Activated CD8-positive, alpha-beta memory T cell treated with anti-CD3 and anti-CD28 coated beads, Interleukin-2, amount 50 U/mL, for 1 hour (primary cell): ENCODE data around the gene HNRNPA3.
"Not testable (repeated sequence)": the region's sequence is repeated elsewhere in the genome, so short reads cannot be mapped to it uniquely, and the experiment has no call there.

Source experiments
- DNase-seq: peaks from one replicate; pipeline ENCODE4 v3.0.0-alpha.2; 2020; ENCODE audit errors: extremely low read depth

The HNRNPA3 gene

DNA sequence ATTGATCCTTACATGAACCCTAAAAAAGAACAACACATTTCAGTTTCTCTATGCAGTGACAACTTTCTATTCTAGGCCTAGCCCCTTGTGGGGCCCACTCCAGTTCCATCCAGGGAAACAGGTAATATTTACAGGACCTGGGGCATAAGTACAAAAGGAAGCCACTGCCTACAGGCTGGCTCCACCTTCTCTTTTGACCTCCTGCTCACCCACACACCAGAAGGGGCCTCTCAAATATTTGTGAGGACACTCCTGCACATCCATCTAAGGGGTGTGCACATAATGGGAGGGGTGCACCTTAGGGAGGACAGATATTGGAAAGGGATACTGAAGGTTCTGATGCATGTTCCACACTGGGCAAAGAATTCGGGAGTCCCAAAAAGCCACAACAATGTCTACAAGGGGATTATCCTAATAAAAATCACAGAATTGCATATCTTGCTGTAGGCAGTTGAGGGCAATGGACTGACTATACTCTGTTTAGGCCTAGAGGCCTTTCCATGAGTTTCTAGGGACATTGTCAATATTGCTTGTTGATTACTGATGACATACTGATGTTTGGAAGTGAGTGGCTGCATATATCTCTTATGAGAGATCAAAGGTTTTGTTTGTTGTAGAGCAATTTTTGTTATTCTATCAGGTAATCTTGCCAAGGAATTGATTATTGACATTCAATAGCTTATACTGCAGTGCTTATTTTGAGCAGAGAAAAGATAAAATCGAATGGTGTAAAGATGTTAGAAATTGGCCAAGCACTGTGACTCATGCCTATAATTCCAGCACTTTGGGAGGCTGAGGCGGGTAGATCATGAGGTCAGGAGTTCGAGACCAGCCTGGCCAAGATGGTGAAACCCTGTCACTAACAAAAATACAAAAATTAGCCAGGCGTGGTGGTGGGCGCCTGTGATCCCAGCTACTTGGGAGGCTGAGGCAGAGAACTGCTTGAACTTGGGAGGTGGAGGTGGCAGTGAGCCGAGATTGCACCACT, 23.8 kb upstream of the HNRNPA3 start:
- DNase-seq: no peak

DNA sequence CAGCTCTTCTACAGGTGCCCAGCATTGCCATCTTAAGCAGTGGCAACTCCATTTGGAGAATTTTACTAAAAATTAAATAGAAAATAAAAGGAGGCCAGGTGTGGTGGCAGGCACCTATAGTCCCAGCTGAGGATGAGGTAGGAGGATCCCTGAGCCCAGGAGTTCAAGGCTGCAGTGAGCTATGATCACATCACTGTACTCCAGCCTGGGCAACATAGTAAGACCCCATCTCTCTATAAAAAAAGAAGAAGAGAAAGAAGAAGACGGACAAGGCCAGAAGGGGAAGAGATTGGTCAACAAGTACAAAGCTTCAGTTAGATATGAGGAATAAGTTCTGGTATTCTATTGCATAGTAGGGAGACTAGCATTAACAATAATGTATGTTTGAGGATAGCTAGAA, 21.7 kb upstream of the HNRNPA3 start:
- no peak for DNase-seq

DNA sequence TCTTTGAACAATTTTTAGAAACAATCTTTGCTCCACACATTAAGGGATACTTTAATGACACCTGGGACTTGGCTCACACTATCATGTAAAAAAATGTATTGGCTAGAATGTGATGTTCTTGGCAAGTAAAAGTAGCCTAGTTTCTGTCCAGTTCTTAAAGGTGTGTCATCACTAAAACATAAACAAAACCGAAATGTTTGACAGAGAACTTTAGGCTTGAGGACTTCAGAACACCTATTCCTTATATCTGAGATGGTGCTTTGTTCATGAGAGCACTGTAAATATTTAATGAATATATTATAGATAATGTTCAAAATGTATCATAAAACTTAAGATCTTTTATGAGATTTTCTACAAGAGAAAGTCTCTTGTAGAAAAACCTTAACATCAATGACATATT, 19.8 kb upstream of the HNRNPA3 start:
- DNase-seq: no peak

DNA sequence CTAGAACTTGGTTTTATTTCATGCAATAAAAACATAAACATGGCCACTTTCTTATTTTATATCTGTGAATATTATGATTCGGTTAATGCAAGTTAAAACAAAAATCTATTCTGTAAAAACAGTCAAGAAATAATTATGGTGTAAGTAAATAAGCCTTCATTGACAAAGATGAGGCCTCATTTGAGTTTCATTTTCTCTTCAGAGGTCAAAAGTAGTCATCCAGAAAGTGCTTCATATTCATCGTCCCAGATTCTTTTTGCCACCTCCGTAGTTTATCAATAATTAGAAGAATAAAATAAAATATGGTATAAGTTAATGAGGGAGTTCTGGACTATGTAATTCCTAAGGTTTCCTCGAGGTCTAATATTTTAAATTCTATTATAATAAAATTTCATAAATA, 19.4 kb upstream of the HNRNPA3 start:
- DNase-seq: no peak

DNA sequence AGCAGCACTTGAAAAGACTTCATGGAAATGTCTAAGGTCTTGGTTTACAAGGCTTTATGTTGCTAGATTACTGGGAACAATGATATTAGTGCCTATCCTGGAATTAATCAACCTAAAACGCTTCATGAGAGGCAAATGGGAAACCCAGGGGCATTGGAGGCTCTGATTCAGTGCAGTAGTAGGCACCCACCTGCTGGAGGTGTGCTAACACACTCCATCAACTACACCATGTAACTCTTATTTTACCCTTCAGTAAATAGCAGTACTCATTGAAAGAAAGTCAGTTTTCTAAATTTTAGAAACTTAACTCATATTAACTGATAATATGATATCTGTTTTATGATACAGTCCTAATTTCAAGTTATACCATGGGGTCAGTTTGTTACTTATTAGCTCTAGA, 17.4 kb upstream of the HNRNPA3 start:
- no peak for DNase-seq

DNA sequence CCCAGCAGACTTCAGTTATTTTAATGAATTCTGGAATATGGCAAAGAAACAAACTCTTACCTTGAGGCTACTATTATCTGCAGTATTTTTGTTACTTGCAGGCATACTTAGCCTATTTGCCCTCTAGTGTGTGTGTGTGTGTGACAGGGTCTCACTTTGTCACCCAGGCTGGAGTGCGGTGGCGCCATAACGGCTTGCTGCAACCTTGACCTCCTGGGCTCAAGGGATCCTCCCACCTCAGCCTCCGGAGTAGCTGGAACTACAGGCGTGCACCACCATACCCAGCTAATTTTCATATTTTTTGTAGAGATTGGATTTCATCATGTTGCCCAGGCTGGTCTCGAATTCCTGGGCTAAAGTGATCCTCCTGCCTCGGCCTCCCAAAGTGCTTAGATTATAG, 12.2 kb upstream of the HNRNPA3 start:
- not testable (repeated sequence) for DNase-seq

DNA sequence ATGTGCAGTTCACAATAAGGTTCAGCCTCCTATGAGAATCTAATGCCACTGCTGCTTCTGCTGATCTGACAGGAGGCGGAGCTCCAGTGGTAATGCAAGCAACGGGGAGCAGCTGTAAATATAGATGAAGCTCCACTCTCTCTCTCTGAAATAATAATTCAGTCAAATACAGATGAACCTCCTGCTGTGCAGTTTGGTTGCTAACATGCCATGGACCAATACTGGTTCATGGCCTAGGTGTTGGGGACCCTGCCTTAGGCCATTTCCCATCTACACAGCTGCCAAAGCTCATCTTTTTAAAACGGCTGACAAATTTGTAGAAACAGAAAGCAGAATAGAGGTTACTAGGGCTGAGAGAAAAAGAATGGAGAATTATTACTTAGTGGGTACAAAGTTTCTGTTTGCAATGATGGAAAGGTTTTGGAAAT, 10.7 kb upstream of the HNRNPA3 start:
- DNase-seq: no peak

DNA sequence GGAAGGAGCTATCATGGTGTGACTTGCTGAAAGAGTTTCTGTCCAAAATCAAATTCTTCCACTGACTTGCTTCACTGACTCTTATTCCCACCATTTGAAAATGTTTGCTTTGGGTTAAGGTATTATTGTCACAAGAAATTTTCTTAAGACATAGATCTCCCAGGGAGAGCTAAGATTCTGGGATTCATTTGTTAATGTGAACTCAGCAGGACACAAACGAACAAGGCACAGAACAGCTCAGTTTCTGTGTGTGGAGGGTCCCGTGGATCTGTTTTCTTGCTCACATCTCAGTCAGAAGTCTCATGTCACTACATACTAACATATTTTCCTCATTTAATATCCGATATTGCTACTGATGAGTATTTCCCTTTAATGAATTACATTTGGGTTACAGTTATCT, 8.2 kb upstream of the HNRNPA3 start:
- DNase-seq: no peak

DNA sequence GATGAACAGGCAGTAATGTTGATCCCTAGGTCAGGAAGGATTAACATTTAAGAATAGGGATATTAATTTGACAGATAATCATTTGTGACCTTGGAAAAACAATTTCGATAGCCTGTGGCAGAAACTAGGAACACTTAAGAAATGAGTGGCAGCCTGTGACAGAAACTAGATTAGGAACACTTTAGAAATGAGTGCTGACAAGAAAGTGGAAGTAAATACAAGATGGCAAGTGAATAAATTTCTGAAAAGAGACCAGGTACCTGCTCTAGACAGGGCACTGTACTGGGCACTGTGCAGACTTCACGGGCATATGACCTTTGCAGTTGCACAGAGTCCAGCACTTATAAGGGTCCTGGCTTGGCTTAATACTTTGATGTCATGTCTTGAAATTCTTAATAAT, 5.5 kb upstream of the HNRNPA3 start:
- DNase-seq: no peak

DNA sequence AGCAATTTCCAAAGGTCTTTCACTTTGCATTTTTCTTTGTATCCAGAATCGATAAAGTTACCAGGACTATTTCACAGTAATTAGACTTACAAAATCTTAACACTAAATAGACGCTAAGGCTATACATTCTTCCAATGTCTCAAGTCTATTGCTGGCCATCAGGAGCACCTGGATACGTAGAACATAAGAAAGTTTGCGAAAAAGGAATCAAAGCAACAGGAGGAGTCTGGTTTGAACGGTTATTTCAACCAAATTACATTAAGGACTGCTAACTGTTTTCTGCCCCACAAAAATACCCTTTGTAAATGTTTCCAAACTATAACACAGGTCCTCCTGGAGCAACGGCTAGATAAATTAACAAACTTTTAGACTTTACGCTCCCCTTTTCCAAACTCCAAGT, 1.4 kb upstream of the HNRNPA3 start:
- DNase-seq: no peak

DNA sequence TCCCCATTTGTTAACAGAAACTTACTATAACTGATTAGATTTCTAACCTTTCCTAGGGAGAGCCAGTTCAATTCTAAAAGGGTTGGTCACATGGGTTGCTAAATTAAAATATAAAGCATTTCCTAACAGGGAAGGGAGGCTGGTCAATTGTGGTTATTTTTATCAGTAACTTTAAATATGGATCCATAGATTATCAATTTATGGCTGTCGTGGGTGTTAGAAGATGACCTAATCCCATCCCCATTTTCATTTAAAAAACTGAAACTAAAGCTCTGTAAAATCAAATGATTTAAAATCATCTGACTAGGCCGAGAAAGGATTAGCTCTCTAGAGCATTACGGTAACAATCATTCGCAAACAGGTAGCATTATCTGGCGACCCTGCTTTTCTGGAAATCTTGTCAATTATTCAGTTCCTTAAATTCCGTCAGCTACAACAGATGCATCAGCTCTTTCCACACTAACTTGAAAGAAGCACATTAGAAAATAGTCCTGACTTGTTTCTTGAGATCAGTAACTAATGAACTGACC, 953 bp upstream of the HNRNPA3 start:
- no peak for DNase-seq

DNA sequence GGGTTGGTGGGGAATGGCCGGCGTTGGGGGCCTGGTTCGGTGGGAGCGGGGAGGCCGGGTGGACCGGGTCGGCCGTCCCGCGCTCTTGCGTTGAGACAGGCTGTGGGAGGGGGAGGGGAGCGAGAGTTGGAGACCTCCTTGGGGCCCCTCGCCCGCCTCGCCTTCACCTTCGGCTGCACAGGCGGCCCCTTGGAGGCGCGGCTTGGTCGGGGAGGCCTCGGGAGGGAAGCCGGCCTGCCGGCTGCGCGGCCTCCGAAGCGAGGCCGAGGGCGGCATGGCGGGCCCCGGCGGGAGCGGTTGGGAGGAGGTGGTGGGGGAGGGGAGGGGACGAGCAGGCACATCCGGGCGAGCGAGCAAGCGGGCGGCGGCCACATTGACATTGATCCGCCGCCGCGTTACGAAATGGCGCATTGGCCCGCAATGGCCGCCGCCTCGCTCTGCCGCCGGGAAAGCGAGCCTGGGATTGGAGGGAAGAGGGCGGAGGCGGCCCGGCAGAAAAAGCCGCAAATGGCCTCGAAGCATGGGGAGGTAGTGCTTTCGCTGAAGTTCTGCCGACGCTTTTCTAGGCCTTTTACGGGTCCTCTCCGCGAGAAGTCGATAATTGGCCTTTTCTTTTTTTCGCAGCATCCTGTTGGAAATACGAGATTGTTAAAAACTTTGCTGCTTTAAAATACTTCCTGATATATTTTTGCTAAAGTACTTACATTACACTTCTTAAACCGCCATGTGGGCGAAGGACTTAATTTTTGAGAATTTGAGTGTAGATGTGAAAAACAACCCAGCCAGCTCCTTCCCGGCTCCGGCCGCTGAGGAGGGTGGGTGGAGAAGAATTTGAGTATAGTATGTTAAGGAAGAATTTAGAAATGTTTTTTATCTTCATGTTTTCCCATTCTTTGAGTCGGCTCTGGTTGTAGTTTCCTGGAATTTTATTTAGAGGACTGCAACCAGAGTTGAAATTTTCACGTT, 580 bp downstream of the HNRNPA3 start:
- peak; percentile 78 for DNase-seq

DNA sequence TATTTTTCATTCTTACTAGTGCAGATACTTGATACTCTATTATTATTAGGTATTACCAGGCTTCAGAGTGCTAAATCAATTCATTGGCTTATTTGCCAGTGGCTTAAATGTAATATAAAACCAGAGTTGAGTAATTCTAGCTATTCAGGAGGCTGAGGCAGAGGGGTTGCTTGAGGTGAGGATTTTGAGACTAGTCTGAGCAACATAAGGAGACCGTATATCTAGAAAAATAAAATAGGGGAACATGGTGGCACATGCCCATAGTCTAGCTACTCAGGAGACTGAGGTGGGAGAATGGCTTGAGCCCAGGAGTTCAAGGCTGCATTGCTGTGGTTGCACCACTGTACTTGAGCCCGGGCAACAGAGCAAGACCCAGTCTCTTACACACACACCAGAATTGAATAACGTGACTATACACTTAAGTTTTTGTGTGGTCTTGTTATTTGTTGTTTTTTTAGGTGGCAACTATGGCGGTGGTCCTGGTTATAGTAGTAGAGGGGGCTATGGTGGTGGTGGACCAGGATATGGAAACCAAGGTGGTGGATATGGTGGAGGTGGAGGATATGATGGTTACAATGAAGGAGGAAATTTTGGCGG, 4.8 kb downstream of the HNRNPA3 start:
- DNase-seq: no peak

DNA sequence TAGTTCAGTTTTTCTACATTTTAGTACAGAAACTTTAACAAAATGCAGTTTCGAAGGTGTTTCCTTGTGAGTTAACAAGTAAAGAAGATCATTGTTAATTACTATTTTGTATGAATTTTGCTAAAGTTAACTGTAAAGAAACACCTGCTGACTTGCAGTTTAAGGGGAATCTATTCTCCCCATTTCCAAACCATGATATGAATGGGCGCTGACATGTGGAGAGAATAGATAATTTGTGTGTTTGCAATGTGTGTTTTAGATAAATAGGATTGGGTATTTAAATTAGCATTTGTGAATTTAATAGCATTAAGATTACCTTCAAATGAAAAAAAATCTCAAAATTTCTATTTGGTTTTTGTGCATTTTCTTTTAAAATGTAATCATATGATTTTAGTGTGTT, 7.2 kb downstream of the HNRNPA3 start:
- DNase-seq: not testable (repeated sequence)

DNA sequence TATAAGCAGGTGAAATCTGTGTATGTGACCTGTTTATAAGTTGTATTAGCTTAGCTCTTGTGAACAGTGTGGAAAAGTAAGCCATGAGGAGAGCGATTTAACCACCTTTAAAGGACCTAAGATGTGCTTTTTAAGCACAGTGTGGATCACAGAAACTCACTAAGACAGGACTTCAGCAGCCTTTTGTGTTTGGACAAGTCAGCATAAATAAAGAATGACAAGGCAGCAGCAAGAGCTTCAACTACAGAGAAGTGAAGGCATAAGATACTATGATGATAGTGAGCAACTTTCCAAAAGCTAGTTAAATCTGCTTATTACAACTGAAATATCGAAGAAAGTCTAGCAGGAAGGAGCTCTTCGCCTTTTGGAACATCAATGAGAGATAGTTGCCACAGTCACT, 8.9 kb downstream of the HNRNPA3 start:
- DNase-seq: no peak

DNA sequence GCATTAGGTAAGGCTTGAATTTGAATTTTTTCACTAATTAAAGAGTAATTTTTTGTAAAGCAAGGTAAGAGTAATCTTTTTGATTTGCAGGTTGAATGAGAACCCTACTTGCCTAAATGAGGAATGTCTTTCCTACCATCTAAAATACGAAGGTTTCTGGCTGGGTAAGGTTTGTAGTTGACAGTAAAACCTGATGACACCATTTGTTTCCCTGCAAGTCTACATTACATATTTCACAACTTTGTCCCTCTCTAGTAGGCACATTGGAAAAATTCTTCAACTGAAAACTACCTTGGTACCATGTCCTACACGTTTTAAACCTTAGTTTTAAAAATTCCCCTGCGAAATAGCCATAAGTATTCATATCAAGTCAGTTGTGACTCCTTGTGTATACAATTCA, 9.4 kb downstream of the HNRNPA3 start:
- DNase-seq: no peak

DNA sequence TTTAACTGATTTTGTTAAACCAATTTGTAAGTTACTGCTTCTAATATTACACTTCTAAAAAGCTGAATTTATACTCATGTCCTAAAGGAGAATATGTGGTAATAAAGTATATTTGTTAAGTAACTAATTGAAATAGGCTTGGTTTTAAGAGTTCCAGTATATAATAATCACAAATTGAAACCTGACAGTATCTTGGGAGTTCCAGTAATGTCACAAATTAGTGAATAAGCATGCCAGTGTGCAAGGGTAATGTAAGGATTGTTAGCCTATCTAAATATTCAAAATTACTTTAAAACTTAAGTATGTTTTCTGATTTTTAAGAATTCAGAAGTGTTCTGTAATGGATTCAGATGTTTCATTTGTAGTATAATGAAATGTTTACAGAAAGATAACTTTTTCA, 10.8 kb downstream of the HNRNPA3 start:
- not testable (repeated sequence) for DNase-seq

DNA sequence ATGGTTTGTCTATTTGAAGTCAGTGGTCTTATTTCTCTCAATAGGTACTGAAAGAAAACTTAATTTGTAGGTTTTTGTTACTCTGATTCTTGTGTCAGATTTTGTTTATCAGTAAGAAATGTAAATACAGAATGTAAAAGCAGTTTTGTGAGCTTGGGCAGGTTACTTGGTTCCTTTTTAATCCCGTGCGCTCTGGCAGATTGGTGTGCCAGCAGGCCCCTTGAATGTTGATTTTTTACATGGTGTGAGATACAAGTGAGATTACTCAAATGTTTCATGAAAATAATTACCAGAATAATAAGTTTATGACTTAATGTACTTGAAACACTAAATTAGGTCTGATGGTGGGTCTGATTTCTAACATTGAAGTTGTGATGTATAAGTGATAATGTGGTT, 13.4 kb downstream of the HNRNPA3 start:
- no peak for DNase-seq

DNA sequence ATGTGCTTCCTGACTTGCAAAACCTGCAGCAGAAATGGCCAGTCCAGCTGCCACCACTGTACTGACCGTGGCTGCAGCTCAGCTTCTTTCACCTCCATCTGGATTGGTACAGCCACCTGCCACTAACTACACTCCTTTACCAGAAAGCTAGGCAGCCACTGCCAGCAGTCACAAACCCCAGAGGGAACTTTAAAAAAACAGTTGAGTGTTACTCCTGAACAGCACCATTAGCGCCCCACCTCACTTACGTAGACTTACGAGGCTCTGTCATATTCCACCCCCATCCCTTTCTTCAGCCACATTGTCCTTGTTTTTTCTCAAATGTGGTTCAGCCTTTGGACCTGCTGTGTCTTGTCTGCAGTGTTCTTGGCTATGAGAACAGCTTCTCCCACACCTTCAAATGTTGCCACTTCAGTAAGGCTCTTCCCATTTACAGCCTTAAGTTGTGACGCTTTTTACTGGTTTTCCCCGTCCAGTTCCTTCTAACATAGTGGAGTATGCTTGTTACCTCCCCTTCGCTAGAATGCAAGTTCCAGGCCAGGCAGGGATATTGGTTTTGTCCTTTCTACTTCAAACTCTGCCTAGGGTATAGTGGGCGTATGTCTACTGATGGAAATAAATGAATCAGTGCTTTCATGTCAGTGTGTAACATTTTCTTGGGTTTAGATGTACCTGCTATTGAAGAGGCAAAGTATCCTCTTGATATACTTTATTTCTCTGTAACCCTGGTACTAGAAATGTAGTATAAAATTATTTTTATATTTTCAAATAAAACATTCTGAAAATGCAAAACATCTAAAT, 17.0 kb downstream of the HNRNPA3 start:
- no peak for DNase-seq

DNA sequence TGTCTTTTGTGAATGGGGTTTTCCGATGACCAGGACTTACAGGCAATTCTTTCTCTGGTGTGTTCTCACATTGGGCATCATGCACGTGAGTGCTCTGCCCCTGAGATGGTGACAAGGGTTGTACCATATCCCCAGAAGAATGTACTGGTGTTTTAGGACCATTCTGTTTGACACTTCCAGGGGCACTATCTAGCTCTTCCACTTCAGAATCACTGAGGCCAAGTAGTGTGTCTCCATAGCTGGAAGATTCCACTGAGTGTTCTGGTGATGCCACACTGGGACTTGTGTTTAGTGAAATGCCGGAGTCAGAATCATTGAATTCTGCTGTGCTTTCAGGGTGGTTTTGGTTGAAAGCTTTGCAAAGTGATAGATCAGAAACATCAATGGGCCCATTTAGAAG, 18.7 kb downstream of the HNRNPA3 start:
- no peak for DNase-seq

DNA sequence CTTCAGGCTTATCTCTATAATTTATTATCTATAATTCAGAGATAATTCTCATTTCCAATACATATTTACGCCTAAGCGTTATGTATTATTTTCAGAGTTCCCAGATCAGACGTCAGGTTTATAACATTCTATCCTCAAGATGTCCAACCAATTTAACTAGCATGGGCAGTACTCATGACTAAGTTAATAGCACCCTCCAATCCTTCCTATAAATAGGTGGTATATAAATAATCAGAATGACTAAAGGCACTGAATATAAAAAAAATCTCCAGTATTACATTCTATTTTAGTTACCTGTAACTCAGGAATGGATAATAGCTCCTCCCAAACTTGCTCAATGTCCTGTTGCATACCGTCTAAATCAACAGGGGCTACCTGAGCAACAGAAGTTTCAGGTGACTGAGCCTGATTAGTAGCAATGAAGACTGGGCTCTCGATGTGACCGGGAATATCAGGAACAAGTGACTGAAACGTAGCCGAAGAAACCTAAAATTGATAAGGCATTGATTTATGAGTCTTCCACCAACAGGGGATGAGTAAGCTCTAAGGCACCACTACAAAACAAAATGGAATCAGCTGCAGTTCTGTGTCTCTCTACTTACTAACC, 19.6 kb downstream of the HNRNPA3 start:
- no peak for DNase-seq
